HG03060 (cell line): Measurements from ENCODE around the gene G2E3.

Source experiments
- ATAC-seq: cut with Tn5 transposase; IDR thresholded peaks from one replicate; pipeline ENCODE4 v1.9.1; 2021; ENCODE audit warnings: low read depth, moderate number of reproducible peaks; ENCODE audit not compliant: unreplicated experiment

Gene G2E3

DNA sequence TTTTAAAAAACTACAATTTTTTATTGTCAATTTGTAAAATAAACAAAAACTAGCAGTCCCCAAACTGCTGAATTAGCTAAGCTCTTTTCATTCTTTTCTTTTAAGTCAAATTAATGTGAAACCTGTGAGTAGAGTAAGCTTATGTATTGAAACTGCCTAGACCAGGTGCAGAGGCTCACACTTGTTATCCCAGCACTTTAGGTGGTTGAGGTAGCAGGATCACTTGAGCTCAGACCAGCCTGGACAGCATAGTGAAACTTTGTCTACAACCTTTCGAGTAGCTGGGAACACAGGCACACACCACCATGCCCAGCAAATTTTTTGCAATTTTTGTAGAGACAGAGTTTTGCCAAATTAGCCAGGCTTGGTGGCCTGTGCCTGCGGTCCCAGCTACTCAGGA lies 89.5 kb downstream of the G2E3 start:
- ATAC-seq, result no peak

GRCh38 chr14:30651937-30652336 lies 93.0 kb downstream of the G2E3 start:
- ATAC-seq, result no peak

DNA sequence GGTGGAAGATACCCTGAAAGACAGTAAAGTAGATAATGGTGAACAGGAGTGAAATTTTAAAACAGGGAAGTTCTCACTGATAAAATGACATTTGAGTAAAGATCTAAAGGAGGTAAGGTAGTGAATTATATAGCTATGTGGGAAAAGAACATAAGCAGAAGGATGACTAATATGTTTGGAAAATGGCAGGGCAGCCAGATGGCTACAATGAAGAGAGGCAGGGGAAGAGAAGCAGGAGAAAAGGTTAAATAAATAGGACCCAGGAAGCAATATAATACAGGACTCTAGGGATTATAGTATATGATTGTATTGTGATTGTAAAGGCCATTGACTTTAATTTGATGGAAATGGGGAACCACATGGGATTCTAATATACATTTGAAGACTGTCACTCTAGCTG lies 96.2 kb downstream of the G2E3 start:
- ATAC-seq, result no peak

DNA sequence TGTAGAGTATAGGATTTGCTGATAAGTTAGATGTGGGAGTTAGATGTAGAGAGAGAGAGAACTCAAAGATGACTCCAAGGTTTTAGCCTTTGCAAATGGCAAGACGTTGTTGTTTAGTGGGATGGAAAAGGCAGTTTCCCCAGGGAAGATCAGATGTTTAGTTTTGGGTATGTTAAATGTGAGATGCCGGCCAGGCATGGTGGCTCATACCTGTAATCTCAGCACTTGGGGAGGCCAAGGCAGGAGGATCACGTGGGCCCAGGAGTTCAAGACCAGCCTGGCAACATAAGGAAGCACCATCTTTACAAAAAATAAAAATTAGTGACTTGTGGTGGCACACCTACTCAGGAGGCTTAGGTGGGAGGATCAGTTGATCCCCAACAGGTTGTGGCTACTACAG lies 96.7 kb downstream of the G2E3 start:
- no peak for ATAC-seq

DNA sequence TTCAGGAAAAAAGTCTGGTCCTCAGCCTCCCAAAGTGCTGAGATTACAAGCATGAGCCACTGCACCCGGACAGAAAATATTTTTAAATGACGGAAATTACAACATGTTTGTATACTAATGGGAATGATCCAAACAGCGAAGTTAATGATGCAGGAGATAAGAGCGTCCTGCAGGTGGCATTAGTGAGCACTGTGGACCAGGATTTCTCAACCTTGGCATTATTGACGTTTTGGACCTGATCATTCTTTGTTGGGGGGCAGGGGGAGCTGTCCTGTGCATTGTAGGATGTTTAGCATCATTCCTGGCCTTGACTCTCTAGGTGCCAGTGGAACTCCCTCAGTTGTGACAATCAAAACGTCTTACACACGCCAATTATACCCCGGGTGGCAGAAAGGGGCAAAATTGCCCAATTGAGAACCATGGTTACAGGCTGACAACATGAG lies 97.3 kb downstream of the G2E3 start:
- ATAC-seq, result no peak

DNA sequence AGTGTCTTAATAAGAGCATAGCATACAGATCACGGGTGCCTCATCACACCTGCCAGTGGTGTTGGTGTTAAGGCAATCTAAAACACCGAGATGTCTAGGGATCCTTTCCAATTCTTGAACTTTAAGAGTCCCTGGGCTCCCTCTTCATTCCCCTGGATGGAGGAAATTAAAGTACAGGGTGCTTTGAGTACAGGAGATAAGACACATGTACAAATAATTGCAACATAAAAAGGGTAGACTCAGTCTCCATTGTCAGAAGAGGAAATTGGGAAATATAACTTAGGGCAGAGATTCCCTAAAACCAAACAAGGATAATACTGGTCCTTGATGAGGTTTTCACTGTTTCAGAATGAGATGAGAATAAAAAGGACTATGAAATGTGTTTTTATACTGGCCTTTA lies 98.1 kb downstream of the G2E3 start:
- ATAC-seq, result no peak

- ATAC-seq, result no peak
Observed at GRCh38 chr14:30657606-30658163, 98.7 kb downstream of the G2E3 start.

DNA sequence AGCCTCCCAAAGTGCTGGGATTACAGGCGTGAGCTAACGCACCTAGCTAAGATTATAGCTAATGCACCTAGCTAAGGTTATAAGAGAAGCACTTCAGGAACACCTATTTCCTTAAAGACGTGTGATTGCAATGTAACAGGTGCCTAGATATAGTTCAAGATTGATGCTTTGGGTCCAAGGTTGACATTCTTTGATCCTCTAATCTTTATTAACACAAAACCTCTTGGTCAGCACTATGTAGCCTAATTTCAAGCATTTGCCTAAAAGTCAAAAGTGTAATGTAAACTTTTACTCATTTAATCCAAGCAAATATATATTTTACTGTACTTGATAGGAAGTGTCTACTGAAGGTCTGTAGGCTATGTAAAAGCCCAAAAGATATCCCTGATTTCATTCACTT lies 99.7 kb downstream of the G2E3 start:
- no peak for ATAC-seq

GRCh38 chr14:30669594-30669993 lies 110.6 kb downstream of the G2E3 start:
- no peak for ATAC-seq
